Thoracic aorta (tissue), 2 donors: ENCODE results near the gene ZNF318. TPM values are rescaled to one million over a fixed set of nuclear protein-coding genes. Genes with fewer than 3 reads are reported as not detected.

Source experiments
- ATAC-seq: fragments of 150-250 bp; one replicate; pipeline ENCODE4 v1.8.0; 2017; ENCODE audit warnings: low read depth; ENCODE audit not compliant: insufficient number of reproducible peaks, low FRiP score
- DNase-seq: peaks from one replicate; pipeline ENCODE4 v3.0.0-alpha.2; 2020; ENCODE audit warnings: low spot score
- H3K27ac ChIP-seq, 2 donors: fragments of 200-600 bp; sonication (generic); 1 replicate in 1 of 2; 2 replicates in 1 of 2; pipeline ENCODE4 v1.5.1; 2016; ENCODE audit warnings: mild to moderate bottlenecking in 2 of 2, moderate library complexity in 2 of 2
- H3K27me3 ChIP-seq: fragments of 200-600 bp; sonication (generic); replicated peaks from 2 replicates; pipeline ENCODE4 v1.6.0; 2016; ENCODE audit warnings: mild to moderate bottlenecking; ENCODE audit not compliant: insufficient read depth
- H3K36me3 ChIP-seq: fragments of 200-600 bp; sonication (generic); one replicate; pipeline ENCODE4 v1.5.1; 2016
- H3K4me1 ChIP-seq, 2 donors: fragments of 200-600 bp; sonication (generic); 1 replicate in 1 of 2; 2 replicates in 1 of 2; pipeline versions ENCODE4 v1.5.1 to v1.6.0; 2016; ENCODE audit warnings: low read depth in 2 of 2, mild to moderate bottlenecking in 1 of 2; ENCODE audit not compliant: control insufficient read depth in 1 of 2
- H3K4me3 ChIP-seq: fragments of 200-600 bp; sonication (generic); 2 replicates; pipeline ENCODE4 v1.5.1; 2016; ENCODE audit warnings: mild to moderate bottlenecking
- H3K9me3 ChIP-seq: fragments of 200-600 bp; sonication (generic); 2 replicates; pipeline ENCODE4 v1.5.1; 2016
- CTCF ChIP-seq: fragments of 200-600 bp; sonication (generic); IDR thresholded peaks from one replicate; pipeline ENCODE4 v1.5.1; 2019; ENCODE audit warnings: antibody characterized with exemption
- total RNA-seq, 2 donors: library from RNA; depleted of rRNA; stranded (reverse); fragments of >200 nt; gene quantifications; one replicate each; pipeline versions ENCODE4 v1.1.0 to v1.2.3, GENCODE V29; 2016

ZNF318 gene
- total RNA-seq, 2 donors from 2014 or later: 13.0 to 24.1 TPM

DNA sequence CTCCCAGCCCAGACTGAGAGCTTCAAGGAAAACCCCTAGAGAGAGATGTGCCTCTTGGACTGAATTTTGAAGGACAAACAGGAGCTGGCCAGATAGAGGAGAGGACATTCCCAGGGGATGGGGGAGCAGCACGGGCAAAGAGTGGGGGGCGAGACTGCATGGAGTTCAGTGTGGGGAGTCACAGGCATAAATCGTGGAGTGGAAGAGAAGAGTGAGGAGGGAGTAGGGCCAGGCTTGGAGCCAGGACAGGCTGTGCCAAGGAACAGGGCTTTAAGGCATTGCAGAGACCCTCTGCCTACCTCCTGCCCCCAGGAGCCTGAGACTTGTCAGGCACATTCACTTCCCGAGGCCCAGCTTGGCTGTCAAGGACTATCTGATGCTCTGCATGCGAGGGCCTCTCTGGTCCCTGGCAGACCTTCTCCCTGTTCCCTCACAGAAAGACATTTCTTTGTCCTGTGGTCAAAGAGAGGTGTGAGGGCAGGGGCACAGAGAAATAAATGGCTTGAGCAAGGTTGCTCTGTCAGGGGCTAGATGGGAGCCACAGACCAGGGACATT lies 76.6 kb downstream of the ZNF318 start:
- DNase-seq (no peak), ATAC-seq (no peak)
- no peak for TF ChIP-seq CTCF
- no peaks in the 10 kb centered on the region for H3K9me3 ChIP-seq
- no peaks in the 10 kb centered on the region for H3K36me3 ChIP-seq
- H3K4me3 ChIP-seq: no peak overlapping the region
- H3K27me3 ChIP-seq: no peaks in the 10 kb centered on the region
- H3K4me1 ChIP-seq: no peaks in the 10 kb centered on the region
- H3K27ac ChIP-seq: no peak overlapping the region

DNA sequence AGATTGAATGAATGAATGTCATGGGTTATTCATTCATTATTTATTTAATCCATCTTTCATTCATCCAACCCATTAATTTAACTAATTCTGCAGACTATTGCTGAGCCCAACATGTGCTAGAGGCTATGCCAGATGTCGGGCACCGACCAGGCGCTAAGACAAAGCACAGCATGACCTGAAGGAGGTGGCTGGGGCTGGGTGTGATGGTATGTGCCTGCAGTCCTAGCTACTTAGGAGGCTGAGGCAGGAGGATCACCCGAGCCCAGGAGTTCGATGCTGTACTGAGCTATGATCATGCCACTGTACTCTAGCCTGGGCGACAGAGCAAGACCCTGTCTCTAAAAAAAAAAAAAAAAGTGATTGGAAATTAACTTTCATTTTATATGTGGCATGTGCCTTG lies 77.1 kb downstream of the ZNF318 start:
- Histone ChIP-seq H3K27me3 (no peaks in the 10 kb centered on the region), H3K9me3 (no peaks in the 10 kb centered on the region), H3K4me1 (no peaks in the 10 kb centered on the region), H3K4me3 (no peak overlapping the region), H3K27ac (no peak overlapping the region), H3K36me3 (no peaks in the 10 kb centered on the region)
- no peak for DNase-seq
- no peak for ATAC-seq
- no peak for TF ChIP-seq CTCF

DNA sequence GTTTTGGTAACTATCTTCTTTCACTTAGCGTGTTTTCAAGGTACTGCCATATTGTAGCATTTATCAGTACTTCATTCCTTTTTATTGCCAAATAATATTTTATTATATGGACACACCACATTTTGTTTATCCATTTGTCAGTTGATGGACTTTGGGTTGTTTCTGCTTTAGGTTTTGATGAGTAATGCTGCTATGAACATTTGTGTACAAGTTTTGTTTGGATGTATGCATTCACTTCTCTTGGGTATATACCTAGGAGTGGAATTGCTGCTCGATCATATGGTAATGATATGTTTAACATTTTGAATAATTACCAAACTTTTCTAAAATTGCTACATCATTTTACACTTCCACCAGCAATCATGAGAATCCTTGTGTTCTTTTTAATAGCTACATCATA lies 77.7 kb downstream of the ZNF318 start:
- TF ChIP-seq CTCF: no peak
- H3K4me3 ChIP-seq: no peak overlapping the region
- H3K27me3 ChIP-seq: no peaks in the 10 kb centered on the region
- H3K9me3 ChIP-seq: no peaks in the 10 kb centered on the region
- H3K4me1 ChIP-seq: no peaks in the 10 kb centered on the region
- no peaks in the 10 kb centered on the region for H3K36me3 ChIP-seq
- H3K27ac ChIP-seq: no peak overlapping the region
- DNase-seq (no peak), ATAC-seq (no peak)

DNA sequence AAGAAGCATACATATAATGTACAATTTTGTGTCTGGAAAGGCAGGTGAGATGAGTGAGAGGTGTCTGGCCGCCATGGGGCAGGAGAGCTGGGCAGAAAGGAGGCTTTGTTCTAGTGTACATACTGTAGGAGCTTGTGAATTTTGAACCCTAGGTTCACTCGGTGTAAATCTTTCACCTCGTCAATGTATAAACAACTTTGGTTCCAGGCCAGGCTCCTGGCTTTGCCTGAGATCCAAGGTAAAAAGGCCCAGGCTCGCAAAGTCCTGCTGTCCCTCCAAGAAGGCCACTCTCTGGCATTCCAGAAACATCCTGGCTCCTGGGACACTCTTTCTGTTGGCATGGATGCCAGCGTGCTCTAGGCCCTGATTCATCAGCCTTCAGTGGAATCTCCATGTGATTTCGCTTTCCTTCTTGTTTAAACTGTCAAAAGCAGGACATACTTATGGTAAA lies 78.5 kb downstream of the ZNF318 start:
- no peak for ATAC-seq
- no peak overlapping the region for H3K27ac ChIP-seq
- no peaks in the 10 kb centered on the region for H3K9me3 ChIP-seq
- no peaks in the 10 kb centered on the region for H3K36me3 ChIP-seq
- no peaks in the 10 kb centered on the region for H3K27me3 ChIP-seq
- DNase-seq: no peak
- H3K4me1 ChIP-seq: no peaks in the 10 kb centered on the region
- TF ChIP-seq CTCF: no peak
- H3K4me3 ChIP-seq: no peak overlapping the region

GRCh38 chr6:43290339-43290904 lies 79.0 kb downstream of the ZNF318 start:
- DNase-seq: no peak
- H3K4me3 ChIP-seq: no peak overlapping the region
- no peaks in the 10 kb centered on the region for H3K27me3 ChIP-seq
- H3K4me1 ChIP-seq: no peaks in the 10 kb centered on the region
- no peak for TF ChIP-seq CTCF
- no peak for ATAC-seq
- H3K36me3 ChIP-seq: no peaks in the 10 kb centered on the region
- H3K27ac ChIP-seq: no peak overlapping the region
- H3K9me3 ChIP-seq: no peaks in the 10 kb centered on the region
